Activated CD4-positive, alpha-beta T cell treated with anti-CD3 and anti-CD28 coated beads, Interleukin-2, amount 50 U/mL, for 1 hour (primary cell): ENCODE measurements around the gene CYFIP2.
"Not testable (repeated sequence)": the region's sequence is repeated elsewhere in the genome, so short reads cannot be mapped to it uniquely, and the experiment has no call there.

ENCODE experiments used
- DNase-seq: peaks from one replicate; pipeline ENCODE4 v3.0.0-alpha.2; 2020

CYFIP2 gene

GRCh38 chr5:157415838-157416237, 149.9 kb downstream of the CYFIP2 start:
- DNase-seq, result no peak

- DNase-seq, result not testable (repeated sequence)
Measured at GRCh38 chr5:157419521-157419920, 153.6 kb downstream of the CYFIP2 start.

GRCh38 chr5:157429920-157430319, 164.0 kb downstream of the CYFIP2 start:
- DNase-seq, result not testable (repeated sequence)

- DNase-seq, result peak; percentile 6
Measured at GRCh38 chr5:157431544-157432200, 165.7 kb downstream of the CYFIP2 start.

- DNase-seq, result no peak
Measured at GRCh38 chr5:157434096-157434495, 168.2 kb downstream of the CYFIP2 start.

- no peak for DNase-seq
Measured at GRCh38 chr5:157443041-157443549, 177.2 kb downstream of the CYFIP2 start.

- no peak for DNase-seq
Measured at GRCh38 chr5:157444224-157444623, 178.3 kb downstream of the CYFIP2 start.
